ENCODE measurements around the gene PPAT.

PPAT gene

DNA sequence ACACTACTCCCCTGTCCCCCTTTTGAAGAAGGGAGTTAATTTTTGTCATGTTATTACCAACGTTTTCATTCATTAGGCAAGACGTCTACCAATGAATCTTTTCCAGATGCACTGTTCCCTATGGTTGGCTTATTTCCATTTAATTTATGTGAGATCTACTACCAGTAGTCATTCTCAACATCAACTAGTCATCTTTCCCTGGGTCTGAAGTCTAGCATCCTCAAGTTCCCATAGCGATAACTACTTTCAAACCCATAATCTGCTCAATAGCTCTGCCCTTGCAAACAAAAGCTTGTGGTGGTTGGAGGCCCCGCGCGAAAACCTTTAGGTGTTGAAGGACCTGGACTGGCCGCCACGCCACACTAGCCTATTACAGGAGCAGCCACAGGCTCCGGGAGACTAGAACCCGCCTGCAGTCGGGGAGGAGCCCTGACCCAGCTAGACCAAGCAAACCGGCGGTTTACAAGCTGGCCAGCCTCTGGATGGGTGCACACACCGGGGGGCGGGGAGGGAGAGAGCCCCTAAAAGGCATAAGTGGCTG is 746 bp downstream of the PPAT start:
- DNase-seq (ENCODE audit: low spot score), result peak; percentile 65

DNA sequence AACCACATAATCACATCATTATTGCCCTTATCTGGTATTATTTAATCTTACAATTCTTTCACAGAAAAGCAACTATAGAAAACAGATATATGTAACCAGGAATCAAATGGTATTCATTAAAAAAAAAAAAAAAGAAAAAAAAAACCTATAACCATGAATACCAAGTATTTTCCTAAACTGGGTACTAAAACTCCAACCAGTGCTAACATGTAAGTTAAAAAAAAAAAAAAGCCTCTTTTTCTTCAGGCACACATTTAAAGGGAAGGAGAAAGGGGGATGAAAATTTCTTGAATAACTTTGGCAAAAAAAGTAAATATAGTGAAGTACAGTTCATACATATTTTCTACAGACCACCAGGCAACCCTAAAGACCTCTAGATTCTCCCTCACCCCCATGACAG is 2.1 kb downstream of the PPAT start:
- no peak for DNase-seq (ENCODE audit: low spot score)

DNA sequence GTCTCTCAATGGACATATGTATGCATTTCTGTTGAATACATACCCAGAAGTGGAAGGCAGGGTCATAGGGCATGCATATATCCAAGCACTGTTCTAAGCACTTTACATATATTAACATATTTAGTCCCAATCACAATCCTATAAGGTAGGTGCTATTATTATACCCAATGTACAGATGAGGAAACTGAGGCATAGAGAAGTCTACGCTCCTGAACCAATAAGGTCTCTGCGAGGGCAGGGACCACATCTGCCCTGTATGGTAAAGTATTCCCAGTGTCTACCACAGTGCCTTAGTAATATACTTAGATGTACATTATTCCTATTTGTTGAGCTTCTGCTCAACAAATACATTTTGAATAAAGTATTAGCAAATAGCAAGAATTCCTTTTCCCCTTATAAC is 5.2 kb downstream of the PPAT start:
- DNase-seq (ENCODE audit: low spot score), result no peak

DNA sequence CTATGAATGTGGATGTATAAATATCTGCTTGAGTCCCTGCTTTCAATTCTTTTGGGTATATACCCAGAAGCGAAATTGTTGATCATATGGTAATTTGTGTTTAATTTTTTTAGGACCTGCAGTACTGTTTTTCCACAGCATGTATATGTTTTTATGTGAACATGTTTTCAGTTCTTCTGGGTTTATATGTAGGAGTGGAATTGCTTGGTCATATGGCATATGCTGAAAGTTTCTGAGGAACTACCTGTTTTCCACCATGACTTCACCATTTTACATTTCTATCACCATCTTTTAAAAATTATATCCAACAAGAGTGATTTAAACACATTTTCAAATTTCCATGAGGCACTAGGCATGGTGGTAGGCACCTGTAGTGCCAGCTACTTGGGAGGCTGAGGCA is 8.2 kb downstream of the PPAT start:
- DNase-seq (ENCODE audit: low spot score), result no peak

DNA sequence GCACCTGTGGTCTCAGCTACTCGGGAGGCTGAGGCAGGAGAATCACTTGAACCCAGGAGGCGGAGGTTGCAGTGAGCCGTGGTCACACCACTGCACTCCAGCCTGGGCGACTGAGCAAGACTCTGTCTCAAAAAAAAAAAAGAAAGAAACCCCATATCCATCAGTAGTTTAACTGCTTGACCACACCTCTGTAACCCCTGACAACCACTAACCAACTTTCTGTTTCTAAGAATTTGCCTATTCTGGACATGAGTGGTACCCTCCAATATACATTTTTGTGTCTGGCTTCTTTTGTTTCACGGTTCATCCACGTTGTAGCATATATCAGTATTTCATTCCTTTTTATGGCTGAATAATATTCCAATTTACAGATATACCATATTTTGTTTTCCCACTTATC is 9.1 kb downstream of the PPAT start:
- DNase-seq (ENCODE audit: low spot score), result no peak

DNA sequence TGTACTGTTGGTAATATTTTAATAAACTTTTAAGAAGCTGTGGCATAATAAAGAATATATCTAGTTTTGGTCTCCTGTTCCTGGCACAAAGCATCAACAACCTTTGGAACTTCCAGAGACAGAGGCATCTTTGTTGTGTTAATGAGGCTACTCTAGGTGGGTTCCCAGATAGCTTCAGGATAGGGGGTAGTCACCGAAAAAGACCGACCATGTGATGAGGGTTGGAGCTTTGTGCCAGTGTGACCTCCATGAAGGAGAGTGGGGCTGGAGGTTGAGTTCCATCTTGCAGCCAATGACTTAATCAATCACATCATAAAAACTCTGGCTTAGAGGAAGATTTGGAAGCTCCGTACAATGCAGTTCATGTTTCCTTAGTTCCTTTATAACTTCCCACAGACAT is 9.9 kb downstream of the PPAT start:
- DNase-seq (ENCODE audit: low spot score), result no peak

DNA sequence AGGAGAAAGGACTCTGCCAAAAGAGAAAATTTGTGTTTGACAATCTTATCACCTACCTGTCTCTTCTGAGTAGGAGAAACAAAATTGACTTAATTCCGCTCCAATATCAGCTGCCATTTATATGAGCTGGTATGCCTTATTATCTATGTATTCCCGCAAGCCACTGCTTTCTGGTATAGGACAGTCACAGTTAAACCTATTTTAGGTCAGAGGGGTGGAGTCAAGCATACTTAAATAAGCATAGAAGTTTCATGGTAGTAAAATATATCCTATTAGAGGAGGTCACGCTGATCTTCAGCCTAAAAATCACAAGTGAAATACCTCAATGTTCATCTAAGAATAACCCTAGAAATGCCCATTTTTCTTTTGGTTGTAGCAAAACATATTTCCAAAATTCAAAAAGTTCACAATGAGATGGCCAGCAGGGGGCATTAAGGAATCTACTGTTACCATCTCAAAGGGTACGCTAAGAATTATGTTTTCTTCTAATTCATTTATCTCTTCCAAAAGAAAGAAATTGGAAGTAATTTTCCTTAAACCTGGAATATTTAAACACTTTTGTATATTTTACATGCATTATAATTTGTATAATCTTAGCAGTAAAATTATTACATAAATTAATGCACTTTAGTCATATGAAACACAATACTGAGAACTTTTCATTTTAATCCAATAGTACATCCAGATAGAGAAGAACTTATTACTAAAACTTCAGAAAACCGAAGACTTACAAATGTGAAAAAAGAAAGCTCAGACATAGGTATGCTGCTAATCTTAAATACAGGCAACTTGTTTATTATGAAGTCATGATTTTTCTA is 10.5 kb downstream of the PPAT start:
- peak; percentile 17 for DNase-seq (ENCODE audit: low spot score)

DNA sequence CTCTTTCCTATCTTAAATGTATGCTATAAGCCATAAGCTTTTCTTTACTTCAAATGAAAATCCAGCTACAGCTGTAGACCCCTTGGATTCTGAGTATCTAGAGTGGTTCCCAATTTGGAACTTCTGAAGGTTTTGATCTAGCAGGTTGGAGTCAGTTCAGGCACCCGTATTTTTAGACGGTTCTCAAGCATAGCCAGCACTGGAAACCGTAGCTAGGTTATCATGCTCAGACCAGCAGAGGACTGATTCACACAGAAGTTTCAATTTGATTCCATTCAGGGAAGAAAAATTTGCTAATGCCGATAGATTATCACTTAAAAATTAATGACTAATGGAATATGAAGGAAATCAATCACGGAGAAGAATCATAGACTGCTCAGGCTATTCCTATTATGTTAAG is 11.2 kb downstream of the PPAT start:
- DNase-seq (ENCODE audit: low spot score), result no peak

DNA sequence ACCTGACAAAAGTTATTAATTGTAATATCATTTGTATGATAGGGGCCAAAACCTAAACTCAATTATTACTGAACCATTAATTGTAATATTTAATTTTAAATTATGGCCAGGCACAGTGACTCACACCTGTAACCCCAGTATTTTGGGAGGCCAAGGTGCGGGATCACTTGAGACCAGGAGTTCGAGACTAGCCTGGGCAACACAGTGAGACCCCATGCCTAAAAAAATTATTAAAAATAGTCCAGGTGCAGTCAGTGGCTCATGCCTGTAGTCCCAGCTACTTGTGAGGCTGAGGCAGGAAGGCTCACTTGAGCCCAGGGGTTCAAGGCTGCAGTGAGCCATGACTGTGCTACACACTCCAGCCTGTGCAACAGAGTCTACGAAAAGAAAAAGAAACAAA is 18.0 kb downstream of the PPAT start:
- no peak for DNase-seq (ENCODE audit: low spot score)

DNA sequence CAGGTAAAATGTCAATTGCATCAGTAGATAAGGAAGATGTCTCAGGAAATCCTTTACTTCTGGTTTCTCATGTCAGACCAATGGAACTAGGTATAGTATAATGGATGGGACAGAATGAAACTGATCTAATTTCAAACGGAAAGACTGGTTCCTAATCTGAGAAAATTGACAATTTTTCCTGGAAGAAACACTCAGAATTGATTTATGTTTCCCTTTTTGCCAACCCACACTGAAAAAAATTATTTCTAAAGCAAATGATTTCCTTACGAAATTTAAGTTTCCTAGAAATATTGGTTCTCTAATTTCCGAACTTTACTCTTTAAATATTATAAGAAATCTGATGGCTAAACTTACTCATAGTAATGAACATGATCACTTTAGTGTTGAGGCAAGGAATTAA is 19.1 kb downstream of the PPAT start:
- no peak for DNase-seq (ENCODE audit: low spot score)

DNA sequence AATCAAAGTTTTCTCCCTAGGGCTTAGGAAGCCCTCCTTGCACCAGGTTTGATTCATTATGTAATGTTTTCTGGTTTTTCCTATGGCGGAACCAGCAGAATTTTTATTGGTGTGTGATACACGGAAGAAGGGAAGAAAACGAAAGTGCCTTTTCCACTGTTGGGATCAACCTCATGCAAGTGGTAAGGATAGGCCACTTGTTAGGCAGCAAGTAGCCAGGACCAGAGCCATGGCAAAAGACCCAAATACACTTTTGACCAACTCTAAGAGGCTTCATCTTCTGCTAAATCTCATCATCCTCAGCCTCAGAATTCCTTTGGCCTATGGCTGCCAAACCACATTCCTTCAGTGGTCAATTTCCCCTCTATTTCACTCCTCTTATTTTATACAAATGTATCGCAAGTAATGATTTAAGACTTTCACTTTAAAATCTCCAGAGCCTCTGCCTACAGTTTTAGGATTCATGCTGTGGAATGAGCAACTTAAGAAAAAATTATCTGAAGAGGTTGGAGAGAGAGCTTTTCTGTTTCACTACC is 21.2 kb downstream of the PPAT start:
- DNase-seq (ENCODE audit: low spot score), result peak; percentile 25

DNA sequence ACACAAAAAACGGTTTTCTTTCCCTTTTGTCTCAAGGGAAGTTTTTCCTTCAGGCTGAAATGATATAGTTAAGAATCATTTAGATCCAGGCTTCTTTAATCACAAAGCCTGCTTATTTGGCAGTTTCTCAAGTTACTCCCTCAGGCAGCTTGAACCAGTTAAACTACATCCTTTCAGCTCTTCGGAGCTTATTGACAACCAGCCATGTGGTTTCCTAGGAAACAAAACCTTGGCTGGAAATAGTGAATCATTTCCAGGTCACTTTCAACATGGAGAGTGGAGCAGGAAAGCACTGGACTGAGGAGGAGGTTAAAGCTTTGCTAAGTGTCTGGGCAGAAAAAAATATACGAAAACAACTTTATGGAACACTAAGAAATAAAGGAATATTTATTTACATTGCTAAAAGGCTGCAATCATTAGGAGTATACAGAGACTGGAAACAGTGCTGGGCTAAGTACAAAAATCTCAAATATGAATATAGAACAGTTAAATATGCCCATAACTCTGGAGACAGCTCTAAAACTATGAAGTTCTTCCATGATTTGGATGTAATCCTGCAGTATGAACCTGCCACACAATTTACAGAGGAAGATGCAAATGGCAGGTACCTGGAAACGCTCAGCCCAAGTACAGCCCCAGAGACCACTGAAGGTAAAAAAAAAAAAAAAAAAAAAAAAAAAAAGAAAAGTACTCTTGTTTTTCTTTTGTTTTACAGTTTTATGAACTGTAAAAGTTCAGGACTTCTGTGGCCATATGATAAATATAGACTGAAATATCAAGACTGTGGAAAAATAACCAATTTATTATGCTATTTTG is 25.0 kb downstream of the PPAT start:
- DNase-seq (ENCODE audit: low spot score), result peak; percentile 70

DNA sequence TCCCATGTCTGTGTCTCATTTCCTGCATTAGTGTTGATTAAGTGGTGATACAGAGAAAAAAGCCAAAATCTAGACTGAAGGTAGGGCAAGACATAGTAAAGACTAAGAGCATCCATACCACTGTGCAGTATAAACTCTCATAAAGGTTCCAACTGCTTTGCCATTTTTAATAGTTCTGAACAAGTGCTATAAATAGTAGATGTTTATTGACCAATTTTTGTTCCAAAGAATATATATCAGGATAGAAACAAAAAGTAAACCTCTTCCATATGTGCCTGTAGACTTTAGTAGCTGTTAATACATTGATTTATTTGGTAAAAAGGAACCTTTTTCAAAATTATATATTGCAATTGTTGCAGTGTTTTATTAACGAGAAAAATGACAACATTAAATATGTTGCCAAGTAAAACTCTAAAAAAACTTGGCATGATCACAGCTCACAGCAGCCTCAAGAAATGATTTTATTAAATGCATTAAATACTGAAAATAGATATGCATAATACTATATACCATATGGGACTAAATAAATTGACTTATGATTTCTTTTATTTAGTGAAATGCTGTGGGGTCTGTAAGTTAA is 25.8 kb downstream of the PPAT start:
- no peak for DNase-seq (ENCODE audit: low spot score)

DNA sequence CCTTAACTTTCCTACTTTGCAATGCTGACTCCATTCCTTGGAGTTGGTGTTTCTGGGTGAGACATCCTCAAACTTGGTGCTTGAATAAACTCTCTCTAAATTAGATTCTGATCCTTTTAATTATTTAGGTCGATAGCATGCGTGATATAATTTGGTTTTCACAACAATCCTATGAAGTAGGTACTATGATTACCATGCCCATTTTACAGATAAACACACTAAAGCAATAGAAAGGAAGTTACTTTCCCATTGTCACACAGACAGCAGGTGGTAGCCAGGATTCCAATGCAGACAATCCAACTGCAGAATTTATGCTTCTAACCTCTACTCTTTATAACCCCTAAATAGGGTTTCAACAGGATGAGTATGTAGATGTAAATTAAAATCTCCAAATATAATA is 26.4 kb downstream of the PPAT start:
- no peak for DNase-seq (ENCODE audit: low spot score)

DNA sequence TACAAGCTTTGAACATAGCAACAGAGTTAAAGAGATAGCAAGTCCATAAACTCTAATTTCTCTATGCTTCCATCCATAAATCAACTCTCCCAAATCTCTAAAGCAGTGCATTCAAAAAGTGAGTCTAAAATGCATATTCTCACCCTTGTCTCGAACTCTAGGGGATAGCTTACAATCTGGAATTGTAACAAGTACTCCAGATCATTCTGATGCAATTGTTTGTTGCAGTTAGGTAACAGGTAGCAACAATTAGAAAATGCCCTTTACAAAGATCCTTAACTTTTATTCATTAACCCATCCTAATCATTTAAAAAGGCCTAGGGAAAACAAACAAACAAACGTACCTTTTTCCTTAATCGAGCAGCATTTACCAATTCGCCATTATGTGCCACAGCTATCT is 29.3 kb downstream of the PPAT start:
- no peak for DNase-seq (ENCODE audit: low spot score)

DNA sequence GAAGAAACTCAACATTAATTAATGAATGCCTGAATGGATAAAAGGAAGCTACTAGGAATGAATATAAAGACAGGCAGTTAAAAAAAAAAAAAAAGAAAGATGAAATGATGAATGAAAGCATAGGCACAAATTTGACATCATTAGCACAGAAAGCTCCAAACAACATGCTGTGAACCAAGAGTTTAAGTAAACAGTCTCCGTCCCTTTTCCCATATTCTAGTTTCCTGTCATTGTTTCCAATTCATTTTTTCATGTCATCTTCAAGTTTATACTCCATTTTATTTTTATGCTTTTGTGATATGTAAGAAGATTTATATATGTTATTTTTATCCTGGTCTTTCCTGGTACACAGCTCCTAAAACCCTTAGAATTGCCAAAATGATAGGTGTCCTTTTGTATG is 30.4 kb downstream of the PPAT start:
- DNase-seq (ENCODE audit: low spot score), result no peak

DNA sequence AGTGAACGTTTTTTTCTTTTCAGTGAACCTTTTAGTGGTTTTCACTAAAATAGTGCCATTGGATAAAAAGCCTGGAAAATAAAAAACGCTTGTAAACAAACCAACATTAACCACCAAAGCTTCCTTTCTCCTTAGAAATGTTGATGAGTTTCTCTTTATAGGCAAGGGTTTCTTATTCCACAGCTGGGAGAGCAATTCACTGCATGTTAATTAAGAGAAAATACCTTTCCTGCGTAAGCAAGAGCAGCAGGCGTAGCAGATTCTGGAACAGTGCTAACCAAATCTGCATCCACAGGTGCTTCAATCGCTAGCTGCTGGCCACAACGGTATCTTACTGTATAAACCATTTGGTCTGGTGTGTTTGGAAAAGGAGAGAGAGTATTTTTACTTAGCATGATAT is 34.9 kb downstream of the PPAT start:
- no peak for DNase-seq (ENCODE audit: low spot score)

DNA sequence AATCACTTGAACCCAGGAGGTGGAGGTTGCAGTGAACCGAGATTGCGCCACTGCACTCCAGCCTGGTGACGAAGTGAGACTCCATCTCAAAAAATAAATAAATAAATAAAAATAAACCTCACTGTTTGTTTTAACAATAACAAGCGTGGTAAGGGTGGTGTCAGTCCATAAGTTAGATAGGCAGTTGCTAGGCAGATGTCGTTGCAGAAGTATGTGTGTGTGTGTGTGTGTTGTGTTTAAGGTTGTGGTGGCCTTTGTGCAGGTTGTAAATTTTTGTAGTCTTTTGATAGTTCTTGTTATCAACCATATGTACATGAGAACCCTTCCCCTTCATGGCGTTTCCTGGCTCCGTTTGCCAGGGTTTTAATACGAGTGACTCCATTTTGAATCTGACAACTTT is 44.1 kb downstream of the PPAT start:
- no peak for DNase-seq (ENCODE audit: low spot score)

DNA sequence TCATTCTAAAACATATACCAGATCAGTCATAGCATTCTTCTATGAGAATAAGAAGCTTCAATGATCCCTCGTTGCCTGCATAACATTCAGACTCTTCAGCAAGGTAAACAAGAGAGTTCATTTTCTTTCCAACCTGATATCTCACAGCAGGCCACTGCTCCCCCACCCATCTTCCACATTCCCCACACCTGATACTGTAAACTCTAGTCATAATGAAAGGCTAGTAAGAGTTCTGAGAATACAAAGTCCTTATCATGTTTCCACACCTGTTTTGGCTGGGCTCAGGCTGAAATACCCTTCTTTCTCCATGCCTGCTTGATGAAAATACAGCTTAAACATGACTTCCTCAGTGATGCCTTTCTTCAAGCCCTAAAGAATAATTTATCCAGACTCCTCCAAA is 45.9 kb downstream of the PPAT start:
- DNase-seq (ENCODE audit: low spot score), result no peak

DNA sequence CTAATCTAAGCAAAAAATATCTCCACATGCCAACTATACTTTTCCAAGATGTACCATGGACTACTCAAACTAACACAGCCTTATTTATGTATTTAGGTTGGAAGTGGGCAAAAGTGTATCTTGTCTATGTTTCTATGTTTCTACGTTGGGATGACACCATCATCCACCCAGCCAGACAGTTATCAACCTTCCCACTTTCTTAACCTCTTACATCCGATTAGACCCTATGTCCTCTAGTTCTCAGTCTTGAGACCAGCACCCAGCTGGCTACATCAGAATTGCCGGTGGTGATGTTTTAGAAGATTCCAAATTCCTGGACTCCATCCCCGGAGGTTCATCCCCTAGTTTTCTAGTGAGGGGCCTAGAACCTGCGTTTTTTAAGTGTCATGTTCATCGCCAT is 47.1 kb downstream of the PPAT start:
- no peak for DNase-seq (ENCODE audit: low spot score)

DNA sequence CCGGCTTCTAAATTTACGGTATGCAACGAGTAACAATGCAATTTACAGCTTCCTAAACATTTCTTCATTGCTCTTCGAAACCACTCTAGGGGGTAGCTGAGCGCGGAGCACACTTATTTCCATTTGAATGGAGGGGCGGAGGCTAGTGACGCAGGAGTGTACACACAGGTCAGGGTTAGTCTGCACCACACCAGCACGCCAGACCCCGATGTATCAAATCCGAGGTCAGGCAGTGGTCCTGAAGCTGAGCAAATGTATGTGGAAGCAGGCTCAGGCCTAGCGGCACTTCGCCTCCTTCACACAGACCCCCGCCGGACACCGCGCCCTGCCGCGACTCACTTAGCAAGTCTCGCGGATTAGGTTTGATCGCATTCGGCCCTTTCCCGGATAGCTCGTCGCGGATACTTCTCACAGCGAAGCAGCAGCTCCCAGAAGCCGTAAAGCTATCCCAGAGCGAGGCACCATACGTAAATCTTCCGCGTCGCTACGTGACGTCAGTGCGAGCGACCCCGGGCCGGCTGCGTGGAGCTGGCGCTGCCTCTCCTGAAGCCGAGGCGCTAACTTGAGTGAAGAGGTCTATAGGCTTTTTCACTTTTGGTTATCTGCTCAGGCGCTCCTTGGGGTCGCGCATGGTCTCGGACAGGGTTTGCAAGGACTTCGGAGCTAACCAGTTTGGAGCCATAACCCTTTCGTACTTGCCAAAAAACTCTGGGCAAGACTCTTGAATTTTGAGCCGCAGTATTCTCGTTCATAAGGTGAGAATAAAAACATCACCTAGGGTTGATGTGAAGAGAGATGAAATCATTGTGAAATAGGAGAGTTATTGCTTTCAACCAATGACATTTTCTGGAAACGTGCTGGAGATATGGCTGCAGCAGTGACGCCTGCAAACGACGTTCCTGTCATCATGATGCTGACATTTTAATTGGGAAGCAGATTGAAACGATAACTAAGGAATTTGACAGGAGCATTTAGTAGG is 48.1 kb downstream of the PPAT start, which contains the start of gene AASDH:
Gene AASDH, minus strand, starts transcription at position 469 of the 979 bp plus-strand sequence. CDS start 3,192 bp downstream, outside the sequence.
- peak; percentile 90 for DNase-seq (ENCODE audit: low spot score)
